ENCODE results near the gene CALM3.

CALM3 gene

DNA sequence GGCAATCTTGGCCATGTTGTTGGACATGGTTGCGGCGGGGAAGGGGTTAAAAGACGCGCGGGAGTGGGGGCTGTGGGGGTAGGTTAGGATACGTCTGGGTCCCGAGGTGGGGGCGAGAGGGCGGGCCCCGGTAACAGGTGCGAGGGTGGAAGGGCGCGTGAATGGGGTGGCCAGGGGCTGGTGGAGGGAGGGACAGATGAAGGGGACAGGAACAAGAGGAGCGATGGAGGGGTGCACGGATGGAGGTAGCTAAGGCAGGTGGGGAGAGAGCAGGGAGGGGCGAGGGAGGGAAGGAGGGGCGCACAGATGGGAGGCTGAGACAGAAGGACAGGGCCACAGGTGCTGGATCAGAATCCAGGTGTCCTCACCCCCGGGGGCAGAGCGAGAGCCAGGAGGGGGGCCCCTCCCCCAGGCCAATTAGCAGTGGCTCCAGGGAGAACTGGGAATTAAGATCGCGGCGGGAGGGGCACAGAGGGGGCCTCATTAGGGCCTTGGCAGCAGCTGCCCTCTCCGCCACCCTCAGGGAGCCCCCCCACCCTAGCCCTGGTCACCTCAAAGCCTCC lies 33.6 kb downstream of the CALM3 start:
- no peak for DNase-seq (ENCODE audit: low read depth in 1 of 2, low spot score in 1 of 2)

DNA sequence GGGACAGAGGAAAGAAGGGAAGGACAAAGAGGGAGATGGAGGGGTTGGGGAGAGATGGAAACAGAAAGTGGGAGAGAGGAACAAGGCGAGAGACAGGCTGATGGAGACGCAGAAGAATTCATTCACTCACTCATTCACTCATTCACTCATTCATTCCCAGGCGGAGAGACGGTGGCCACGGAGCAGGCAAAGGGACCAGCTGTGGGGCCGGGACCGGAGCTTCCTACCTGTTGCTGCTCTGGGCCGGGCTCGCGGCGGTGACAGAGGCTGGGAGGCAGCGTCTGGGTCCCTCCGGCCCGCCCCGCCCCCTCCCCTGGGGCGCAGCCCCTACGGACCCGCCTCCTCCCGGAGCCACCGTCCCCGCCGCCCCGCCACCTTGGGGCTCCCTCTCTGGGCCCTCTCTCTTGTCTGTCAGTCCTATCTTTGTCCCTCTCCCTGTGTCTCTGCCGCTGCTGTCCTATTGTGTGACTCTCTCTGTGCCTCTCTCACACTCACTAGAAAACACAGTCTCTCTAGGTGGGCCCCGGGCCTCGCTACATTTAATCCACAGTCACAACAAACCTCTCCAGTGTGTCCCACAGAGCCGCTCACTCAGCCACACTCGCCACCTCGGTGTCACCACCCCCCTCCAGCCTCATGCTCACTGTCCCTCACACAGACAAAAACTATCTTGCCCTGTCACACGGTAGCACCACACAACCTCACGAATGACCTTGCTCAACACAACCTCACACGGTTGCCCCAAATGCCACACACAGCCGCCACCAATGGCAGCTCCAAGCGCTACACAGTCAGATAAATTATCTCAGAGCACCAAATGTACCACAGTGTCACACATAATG lies 35.0 kb downstream of the CALM3 start, which contains the start of gene GNG8:
Gene GNG8, minus strand, starts transcription at position 283 of the 842 bp plus-strand sequence. CDS start 1,520 bp downstream, outside the sequence.
- no peak for DNase-seq (ENCODE audit: low read depth in 1 of 2, low spot score in 1 of 2)

GRCh38 chr19:46637224-46637623 lies 36.1 kb downstream of the CALM3 start:
- DNase-seq (ENCODE audit: low read depth in 1 of 2, low spot score in 1 of 2): no peak

DNA sequence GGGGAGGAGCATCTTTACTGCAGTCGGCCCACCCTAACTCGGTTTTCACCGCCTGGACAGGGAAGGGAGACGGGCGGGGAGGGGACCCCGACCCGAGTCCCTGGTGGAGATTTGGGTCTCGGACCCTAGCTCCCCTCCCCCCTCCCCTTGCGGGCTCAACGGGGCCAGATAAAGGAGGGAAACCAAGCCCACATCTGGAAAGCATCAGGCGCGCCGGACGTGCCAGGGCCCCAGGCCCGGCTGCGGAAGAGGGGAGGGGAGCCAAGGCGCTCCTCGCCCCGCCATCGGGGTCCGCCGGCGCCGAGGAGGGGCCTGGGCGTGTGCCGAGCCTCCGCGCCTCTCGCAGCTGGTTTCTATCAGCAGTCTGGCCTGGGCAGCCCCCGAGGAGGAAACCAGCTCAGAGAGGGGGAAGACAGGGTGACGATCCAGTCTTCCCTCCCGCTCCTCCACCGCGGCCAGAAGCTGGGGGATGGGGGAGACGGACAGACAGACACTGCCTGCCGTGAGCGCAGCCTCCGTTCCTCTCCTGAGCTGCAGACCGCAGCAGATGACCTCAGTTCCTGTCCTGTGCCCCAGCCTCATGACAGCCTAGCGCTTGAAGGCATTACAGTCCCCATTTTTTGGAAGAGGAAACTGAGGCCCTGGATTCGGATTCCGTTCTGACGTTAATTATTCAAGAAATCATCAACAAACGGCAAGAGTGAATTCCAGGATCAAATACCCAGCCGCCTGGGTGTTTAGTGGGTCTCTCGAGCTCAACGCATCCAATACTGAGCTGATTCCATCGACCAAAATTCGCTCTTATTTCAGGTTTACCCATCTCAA lies 38.4 kb downstream of the CALM3 start:
- no peak for DNase-seq (ENCODE audit: low read depth in 1 of 2, low spot score in 1 of 2)

DNA sequence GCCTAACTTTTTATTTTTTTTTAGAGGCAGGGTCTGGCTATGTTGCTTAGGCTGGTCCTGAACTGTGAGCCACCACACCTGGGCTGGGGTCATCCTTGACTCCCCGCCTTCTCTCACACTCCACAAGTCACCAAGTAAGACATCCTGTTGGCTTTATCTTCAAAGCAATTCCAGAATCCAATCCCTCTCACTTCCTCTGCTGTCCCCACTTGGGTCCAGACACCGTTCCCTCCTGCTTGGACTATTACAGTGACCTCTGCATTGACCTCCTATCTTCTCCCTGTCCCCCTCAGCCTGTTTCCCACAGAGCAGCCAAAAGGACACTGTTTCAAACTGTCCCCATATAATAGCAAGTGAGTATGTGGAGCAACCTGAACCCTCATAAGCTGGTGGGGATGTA lies 39.5 kb downstream of the CALM3 start:
- no peak for DNase-seq (ENCODE audit: low read depth in 1 of 2, low spot score in 1 of 2)

GRCh38 chr19:46644720-46645119 lies 43.6 kb downstream of the CALM3 start:
- no peak for DNase-seq (ENCODE audit: low read depth in 1 of 2, low spot score in 1 of 2)

DNA sequence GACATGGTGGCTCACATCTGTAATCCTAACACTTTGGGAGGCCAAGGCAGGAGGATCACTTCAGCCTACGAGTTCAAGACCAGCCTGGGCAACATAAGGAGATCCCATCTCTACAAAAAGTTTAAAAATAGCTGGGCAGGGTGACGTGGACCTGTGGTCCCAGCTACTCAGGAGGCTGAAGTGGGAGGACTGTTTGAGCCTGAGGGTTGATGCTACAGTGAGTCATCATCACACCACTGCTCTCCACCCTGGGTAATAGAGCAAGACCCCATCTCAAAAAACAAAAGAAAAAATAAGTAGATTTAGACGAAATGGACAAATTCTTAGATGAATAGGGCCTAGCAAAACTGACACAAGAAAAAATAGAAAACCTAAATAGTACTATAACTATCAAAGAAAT lies 45.3 kb downstream of the CALM3 start:
- no peak for DNase-seq (ENCODE audit: low read depth in 1 of 2, low spot score in 1 of 2)

GRCh38 chr19:46648060-46648960 lies 47.2 kb downstream of the CALM3 start:
- DNase-seq (ENCODE audit: low read depth in 1 of 2, low spot score in 1 of 2): no peak

- DNase-seq (ENCODE audit: low read depth in 1 of 2, low spot score in 1 of 2): no peak
Measured at GRCh38 chr19:46648961-46649960, 48.1 kb downstream of the CALM3 start.

GRCh38 chr19:46650445-46650844 lies 49.3 kb downstream of the CALM3 start:
- no peak for DNase-seq (ENCODE audit: low read depth in 1 of 2, low spot score in 1 of 2)

GRCh38 chr19:46654621-46655152 lies 53.6 kb downstream of the CALM3 start:
- DNase-seq (ENCODE audit: low read depth in 1 of 2, low spot score in 1 of 2): no peak

- no peak for DNase-seq (ENCODE audit: low read depth in 1 of 2, low spot score in 1 of 2)
Measured at GRCh38 chr19:46656541-46656940, 55.4 kb downstream of the CALM3 start.

DNA sequence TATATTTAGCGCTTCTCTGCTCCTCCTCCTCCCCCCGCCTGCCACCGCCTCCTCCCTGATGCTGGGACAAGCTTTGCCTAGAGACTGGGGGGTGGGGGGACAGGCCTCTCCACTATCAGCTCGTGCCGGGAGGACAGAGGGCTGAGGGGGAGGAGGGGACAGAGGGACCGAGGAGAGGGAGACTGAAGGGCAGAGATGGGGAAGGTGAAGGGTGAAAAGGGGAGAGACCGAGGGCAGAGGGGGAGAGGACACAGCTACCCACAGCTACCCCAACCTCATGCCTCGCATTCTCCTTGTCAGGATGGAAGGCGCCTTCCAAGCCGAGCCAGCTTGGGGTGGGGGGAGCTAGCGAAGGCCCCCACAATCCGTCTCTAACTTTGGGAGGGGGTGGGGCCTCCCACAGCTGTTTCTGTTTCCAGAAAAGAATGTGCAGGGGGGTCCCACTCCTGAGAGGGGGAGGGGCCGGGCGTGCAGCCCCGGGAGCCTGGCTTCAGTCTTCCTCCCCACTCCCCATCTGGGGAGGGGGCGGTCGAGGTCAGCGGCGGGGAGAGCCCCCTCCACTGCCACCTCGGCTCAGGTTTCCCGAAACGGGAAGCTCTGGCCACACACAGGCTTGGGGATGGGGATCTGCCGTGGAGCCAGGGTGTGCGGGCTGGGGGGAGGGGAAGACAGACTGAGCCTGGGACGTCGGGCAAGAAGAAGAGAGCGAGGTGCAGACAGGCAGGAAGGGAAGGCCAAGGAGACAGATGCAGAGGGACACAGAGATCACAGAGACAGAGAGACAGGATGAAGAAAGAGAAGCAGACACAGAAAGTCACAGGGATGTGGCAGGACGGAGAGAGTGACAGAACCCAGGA lies 58.2 kb downstream of the CALM3 start:
- DNase-seq (ENCODE audit: low read depth in 1 of 2, low spot score in 1 of 2): no peak

DNA sequence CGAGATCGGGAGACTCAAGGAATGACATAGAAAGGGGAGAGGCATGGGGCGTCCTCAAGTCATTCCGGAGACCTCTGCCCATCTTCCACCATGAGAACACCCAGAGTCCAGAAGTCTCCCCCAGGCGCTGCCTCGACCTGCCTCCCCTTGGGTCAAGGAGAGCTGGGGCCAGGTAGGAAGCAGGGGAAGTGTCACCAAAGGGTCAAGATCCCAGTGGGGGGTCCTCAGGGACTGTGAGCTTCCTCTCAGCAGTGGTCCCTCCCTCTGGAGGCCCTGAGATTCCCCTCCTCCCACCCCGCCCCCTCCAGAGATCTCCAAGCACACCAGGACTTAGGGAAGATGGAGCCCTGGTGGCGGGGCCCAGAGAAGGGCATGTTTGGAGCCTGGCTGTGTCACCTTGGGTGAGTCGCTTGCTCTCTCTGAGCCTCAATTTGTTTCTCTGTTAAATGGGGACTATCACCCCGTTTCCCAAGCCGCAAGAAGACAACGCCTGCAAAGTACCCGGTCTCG lies 58.9 kb downstream of the CALM3 start:
- DNase-seq (ENCODE audit: low read depth in 1 of 2, low spot score in 1 of 2): no peak
